Activated CD4-positive, alpha-beta T cell treated with anti-CD3 and anti-CD28 coated beads, Interleukin-2, amount 50 U/mL, for 16 hours (primary cell): Measurements from ENCODE around the gene FNDC10.
"Not testable (repeated sequence)": the region's sequence is repeated elsewhere in the genome, so short reads cannot be mapped to it uniquely, and the experiment has no call there.

Source experiments
- DNase-seq: peaks from one replicate; pipeline ENCODE4 v3.0.0-alpha.2; 2020

Gene FNDC10

DNA sequence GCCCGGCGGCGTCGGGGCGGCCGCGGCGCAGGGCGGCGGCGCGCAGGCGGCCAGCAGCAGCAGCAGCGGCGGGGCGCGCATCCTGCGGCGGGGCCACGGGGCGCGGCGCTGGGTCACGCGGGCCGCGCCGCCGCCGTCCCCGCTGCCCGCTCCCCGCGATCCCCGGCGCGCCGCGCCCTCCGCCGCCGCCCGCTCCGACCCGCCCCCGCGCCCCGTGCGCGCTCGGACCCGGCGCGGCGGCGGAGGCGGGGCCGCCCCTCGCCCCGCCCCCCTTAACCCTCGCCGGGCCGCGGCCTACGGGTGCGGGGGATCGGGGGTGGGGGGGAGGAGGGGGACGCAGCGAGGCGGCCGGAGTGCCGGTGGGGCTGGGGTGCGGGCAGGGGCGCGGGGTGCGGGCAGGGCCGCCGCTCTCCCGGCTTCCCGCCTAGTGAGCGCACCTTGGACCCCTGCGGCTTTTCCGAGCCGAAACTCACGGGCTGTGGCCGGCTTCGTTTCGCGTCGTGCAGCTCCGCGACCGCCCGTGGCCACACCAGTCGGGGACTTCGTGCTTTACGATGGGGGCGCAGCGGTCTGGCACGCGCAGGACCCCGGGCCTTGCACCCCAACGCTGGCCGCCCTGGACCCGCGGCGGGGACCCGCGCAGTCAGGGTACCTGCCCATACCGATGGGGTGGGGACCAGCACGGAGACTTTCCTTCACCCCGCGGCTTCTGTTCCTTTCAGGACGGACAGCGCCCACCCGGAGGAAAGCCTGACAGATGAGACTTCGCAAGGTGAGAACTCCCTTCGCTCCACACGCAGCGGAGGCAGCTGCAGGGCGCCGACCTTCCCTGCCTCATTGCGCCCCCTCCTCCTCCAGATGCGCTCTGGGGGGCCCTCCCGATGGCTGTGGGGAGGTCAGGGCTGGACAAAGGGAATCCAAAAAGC, at the start of gene FNDC10:
TSS of gene FNDC10 (minus strand) at position 201 of the 926 bp plus-strand sequence. CDS start at position 81, 120 bp downstream.
- no peak for DNase-seq

DNA sequence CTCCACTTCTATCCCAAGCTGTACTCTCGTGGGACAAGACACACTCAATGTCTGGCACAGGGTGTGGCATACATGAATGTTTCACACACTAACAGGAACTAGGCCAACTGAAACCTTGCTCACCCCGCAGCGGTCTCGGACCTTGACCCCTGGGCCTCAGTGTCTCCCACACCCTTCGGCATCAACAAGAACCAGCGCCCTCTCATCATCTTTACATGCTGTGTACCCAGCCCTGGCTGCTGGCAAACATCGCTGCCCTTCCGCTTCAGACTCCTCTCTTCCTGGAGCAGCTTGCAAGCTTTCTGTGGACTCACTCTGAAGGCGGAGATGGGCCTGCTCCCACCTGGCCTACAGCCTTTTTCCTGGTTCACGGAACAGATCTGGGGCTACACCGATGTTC, 48.3 kb upstream of the FNDC10 start:
- DNase-seq = not testable (repeated sequence)

DNA sequence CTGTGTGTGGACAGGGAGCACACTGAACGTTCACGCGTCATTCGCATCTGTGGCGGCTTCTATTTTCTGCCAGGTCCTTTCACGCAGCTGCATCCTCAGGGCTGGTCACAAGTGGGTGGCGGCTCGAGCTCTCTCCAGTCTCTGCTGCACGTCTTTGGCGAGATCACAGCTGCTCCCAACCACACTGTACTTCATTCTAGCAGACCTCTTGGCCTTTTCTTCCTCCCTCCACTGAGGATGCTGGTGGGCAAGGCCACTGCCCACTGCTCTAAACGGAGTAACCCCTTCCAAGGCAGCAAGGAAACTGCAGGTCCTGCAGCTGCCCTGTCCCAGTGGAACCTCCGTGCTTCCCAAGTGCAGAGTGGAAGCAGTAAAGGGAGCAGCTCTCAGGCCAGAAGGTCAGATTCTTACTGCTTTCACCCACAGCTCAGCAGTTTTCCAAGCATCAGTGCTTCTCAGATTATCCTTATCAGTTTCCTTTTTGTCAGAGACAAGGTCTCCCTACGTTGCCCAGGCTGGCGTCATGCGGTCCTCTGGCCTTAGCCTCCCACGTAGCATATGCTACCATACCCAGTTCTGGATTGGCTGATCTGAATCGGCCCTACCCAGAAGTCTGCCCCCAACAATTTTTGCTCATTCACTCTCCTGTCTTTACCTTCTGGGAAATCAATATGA, 47.8 kb upstream of the FNDC10 start:
- not testable (repeated sequence) for DNase-seq

DNA sequence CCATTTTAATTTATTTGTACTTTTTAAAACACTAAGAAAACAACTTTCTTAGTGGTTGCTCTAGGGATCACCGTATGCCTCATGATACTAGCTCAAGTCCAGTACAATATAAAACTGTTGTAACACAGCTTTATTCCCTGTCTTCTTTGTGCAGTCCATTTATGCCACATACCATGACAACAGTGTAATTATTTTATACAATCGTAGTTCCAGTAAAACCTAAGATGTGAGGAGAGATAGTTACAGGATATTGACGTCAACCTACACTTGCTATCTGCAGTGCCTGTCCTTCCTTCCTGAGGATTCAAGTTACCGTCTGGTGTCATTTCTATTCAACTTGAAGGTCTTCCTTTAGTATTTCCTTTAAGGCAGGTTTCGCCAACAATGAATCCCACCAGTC, 46.4 kb upstream of the FNDC10 start:
- not testable (repeated sequence) for DNase-seq

DNA sequence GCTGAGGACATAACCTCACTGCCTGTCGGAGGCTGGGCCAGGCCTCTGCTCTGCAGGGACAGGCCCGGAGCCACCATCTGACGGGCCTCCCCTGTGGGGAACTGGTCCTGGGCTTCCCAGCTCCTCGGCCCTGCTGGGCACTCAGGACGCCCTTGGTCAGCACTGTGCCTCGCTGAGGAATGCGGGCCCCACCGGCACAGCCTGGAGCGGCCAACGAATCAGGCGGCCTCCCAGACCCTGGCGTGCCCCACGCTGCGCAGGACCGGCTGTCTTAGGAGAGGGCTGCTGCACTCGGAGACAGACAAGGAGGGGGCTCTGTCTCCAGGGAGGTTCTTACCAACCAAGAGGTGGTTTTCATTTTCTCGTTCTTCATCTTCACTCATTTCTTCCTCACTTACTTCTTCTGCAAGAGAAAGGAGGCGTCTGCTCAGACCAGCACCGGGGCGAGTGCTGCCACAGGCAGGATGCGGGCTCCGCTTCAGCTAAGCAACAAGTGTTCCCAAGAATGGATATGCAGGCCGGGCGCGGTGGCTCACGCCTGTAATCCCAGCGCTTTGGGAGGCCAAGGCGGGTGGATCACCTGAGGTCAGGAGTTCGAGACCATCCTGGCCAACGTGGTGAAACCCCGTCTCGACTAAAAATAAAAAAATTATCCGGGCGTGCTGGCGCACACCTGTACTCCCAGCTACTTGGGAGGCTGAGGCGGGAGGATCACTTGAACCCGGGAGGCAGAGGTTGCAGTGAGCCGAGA, 41.0 kb upstream of the FNDC10 start:
- not testable (repeated sequence) for DNase-seq

DNA sequence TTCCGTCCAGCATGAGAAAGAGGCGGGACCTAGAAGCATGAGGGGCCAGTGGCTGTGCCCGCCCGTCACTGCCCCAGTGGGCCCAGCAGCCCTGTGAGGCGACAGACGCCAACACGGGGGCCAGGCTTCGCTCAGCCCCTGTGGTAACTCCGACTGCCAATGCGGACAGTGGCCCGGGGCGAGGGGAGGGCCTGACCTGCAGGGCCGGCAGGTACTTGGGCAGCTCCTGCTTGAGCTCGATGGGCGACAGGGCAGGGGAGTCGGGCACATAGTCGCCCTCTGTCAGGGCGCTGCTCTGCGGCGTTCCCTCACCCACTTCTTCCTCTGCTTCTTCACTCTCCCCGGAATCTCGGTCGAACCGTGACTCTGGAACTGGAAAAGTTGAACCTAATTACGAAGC, 40.1 kb upstream of the FNDC10 start:
- not testable (repeated sequence) for DNase-seq

DNA sequence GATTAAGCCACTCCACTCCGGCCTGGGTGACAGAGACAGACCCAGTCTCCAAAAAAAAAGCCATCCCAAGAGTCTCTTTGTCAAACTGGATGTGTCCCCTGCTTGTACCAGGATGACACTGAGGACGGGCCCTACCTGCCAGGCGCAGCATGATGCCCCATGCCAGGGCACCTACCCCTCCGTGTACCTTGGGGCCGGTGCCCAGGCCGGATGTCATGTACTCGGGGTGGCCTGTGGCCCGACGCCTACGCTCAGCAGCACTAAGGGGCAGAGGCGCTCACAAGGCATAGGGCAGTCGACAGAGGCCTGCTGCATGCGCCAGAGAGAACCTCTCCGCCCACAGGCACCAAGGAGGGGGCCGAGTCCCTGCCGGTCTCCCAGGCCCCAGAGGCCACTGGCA, 39.4 kb upstream of the FNDC10 start:
- not testable (repeated sequence) for DNase-seq

DNA sequence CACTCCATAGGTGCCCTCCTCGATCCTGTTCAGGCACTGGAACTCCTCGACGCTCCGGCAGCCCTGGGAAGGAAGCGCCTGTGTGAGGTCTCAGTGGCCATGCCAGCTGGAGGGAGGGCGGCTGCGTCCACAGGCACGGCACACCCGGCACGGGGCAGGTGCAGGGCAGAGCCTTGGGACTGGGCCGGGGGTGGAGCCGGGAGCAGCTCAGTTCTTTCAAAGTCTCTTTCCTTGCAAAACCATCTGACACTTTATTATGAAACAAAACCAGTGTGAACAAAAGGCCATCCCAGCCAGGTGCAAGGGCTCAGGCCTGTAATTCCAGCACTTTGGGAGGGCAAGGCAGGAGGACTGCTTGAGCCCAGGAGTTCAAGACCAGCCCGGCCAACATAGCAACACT, 38.6 kb upstream of the FNDC10 start:
- not testable (repeated sequence) for DNase-seq

DNA sequence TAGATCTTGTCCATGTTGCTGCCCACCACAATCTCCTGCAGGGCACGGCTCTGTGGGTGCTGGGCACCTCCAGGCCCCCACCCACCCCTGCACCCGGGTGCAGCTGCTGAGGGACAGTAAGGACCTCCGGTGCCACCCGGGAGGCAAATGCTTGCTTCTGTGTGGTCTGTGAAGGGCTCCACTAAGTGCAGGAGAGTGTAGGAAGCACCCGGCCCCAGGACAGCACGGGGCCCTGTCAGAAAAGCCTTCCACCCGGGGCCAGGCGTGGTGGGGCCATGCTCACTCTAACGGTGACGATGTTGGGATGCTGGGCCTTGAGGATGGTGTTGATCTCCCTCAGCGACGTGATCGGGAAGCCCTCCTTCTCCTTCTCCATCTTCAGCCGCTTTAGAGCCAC, 37.5 kb upstream of the FNDC10 start:
- DNase-seq = not testable (repeated sequence)

DNA sequence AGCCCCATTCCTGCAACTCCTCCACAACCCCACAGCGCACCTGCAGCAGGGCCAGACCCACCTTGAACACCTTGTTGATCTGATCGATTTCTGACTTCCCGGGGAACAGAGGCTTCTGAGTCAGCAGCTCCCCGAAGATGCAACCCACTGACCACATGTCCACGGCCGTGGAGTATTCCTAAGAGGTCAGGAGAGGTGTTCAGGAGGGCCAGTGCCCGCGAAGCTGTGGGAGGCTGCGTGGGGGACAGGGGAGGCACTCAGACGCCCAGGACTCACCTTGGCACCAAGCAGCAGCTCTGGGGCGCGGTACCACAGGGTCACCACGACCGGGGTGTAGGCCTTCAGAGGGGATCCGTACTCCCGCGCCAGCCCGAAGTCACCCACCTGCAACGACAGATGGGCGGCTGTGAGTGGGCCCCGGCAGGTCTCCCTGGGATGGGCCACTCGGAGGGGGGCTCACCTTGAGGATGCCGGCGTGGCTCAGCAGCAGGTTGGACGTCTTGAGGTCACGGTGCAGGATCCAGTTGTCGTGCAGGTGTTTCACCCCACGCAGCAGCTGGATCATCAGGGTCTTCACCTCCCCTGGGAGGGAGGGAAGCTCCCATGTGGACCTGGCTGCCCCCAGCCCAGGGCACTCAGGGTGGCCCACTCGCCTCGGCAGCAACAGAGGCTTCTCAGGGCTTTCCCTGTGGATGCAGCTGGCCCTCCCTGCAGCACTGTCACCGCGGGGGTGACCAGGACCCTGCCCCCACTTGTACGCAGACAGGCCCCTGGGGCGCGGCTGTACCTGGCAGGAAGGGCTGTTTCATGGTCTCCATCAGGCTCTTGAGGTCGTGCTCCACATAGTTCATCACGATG, 36.9 kb upstream of the FNDC10 start:
- not testable (repeated sequence) for DNase-seq

DNA sequence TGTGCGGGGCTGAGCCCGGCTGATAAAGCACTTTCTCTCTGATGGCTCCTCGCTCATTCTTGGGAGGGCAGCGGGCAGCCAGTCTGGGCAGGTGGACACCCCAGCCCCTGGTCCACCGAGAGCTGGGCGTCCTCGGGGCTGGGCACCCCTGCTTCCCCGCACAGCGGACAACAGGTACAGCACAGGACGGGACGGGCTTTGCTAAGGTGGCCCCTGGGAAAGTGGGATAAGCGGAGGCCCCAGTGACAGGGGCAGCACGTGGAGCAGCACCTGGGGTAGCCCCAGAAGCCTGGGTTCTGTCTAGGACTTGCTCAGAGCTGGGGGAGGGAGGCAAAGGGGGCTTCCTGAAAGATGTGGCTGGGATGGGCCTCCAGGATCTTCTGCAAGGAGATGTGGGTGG, 34.7 kb upstream of the FNDC10 start:
- not testable (repeated sequence) for DNase-seq

DNA sequence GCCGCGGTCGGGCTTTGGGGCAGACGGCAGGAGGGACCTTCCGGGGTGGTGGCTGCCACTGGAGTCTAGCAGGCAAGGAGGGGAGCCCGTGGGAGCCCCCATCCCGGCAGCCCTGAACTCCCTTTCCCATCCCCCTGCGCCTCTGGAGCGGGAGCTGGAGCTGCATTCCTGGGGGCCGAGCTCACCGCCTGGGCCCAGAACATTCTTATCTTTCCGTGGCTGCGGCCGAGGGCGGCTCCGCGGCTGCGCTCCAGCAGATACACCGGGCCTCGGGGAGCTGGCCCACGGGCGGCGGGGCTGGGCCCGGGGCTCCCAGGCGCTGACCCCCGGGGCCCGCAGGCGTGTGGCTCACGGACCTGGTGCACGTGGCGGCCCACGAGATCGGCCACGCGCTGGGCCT, 33.5 kb upstream of the FNDC10 start:
- DNase-seq = not testable (repeated sequence)

DNA sequence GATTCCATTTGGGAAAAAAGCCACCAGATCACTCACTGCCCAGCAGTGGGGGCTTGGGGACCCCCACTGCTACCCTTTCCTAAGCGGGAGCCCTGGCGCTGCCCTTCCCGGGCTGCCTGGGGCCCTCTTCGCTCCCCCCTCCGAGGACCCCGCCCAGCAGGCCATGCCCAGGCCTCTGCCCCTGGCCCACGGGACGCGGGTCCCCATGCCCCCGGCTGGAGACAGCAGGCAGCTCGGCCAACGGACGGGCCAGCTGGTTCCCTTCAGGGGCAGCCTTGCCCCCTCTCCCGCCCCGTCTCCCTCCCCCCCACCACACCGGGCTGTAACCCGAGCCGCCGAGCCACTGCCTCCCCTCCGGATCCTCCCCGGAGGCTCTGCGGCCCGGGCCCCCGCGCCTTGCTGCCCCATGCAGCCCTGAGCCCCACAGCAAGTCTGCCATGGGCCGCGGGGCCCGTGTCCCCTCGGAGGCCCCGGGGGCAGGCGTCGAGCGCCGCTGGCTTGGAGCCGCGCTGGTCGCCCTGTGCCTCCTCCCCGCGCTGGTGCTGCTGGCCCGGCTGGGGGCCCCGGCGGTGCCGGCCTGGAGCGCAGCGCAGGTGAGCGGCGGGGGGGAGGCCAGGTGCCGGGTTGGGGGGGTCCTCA, 32.0 kb upstream of the FNDC10 start, which contains the start of gene MMP23B:
TSS of gene MMP23B (plus strand) at position 392 of the 639 bp plus-strand sequence. CDS start at position 438, 46 bp downstream.
- no peak for DNase-seq

DNA sequence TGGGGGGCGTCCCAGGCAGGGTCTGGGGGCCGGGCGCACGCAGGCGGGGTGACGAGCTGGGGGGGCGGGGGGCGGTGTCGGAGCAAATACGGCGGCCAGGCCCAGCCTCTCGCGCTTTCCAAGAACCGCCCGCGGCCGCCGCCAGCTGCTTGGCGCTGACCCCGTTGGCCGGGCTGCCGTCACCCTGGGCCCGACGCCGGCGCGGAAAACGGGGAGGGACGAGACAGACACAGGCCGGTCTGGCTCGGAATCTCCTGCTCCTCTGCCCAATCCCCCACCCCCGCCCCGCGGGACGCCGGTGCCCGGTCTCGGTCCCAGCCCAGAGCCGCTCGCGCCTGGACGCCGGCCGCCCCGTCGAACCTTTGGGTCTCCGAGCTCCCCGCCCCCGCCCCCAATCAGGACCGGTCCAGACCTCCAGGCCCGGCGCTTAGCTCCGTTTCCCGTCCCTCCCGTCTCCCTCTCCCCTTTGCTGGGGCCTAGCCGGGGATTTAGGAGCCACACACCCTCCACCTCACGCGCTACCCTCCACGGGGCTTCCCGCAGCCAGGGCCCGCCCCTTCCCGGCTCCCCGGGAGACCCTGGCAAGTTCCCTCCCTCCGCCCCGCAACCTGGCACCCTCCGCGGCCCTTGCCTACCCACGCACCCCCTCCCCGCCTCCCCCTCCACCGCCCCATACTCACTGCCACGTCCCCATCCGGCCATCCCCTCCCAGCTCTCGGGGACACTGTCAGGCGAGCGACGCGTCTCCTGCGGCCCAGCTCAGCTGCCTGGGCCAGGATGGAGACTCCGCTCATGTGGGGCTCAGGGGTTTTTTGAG, 31.2 kb upstream of the FNDC10 start:
- no peak for DNase-seq

DNA sequence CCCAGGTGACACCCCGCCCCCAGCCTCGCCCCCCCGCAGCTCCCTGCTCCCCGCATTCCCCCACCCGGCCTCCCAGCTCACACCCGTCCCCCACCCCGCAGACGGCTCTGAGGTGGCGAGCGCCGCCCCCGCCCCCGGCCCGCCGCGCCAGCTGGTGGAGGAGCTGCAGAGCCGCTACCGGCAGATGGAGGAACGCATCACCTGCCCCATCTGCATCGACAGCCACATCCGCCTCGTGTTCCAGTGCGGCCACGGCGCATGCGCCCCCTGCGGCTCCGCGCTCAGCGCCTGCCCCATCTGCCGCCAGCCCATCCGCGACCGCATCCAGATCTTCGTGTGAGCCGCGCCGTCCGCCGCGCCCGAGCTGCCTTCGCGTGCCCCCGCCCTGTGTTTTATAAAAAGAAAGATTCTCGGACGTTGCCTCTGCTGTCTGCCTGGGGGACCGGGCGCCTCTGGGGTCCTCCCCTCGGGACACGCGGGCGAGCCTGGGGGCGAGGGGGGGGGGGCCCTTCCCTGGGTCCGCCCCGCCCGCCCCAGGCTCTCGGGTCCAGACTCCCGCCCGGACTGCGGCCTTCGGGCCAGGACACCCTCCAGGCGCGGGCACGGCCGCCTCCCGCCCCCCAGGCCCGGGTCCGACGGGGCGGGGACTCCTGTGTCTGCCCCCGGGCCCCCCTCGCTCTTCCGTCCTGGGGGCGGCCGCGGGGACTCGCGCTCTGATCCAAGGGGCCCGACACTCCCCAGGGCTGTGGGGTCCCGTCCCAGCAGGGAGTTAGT, 30.4 kb upstream of the FNDC10 start:
- DNase-seq = peak; percentile 94

DNA sequence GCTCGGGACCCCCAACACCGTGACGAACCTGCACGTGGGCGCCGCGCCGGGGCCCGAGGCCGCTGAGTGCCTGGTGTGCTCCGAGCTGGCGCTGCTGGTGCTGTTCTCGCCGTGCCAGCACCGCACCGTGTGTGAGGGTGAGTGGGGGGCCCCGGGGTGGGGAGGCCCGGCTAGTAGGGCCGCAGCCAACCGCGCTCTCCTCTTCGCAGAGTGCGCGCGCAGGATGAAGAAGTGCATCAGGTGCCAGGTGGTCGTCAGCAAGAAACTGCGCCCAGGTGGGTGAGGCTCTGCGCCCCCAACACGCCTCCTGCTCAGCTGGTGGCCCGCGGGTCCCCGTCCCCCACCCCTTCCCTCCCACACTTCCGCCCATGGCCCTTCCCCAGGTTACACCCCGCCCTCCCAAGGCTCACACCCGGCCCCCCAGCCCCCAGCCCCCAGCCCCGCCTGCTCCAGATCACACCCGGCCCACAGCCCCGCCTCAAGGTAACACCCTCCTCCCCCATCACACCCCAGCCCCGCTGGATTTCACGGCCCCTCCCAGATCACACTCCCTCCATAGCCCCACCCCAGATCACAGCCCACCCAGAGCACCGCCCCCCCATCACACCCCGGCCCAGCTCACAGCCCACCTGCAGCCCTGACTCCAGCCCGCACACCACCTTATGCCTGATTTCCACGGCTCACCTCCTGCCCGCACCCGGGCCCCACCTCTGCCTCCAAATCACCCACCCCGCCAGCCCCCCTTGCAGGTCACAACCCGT, 29.7 kb upstream of the FNDC10 start:
- DNase-seq = peak; percentile 64

DNA sequence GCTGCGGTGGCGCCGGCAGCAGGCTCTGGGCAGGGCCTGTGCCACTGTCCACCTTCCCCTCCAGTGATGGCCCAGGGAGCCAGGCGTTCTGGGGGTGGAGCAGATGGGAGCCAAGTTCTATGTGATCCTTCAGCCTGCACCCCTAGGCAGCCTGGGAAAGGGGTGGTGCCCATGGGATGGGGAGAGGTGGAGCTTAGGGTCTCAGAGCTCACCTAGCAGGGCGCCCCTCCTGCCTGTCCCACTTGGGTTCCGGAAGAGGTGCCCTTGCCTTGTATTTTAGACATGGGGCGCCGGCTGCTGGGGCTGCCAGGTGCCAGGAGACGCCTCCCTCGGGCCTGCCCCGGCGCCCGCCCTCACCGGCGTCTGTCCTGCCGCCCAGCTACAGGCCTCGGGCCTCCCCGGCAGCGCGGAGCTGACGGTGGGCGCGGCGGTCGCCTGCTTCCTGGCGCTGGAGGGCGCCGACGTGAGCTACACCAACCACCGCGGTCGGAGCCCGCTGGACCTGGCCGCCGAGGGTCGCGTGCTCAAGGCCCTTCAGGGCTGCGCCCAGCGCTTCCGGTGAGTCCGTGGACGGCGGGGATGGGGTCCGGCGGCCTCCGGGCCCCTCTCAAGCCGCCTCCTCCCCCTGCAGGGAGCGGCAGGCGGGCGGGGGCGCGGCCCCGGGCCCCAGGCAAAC, 29.0 kb upstream of the FNDC10 start:
- peak; percentile 46 for DNase-seq
